ENCODE results near the gene PPIA.
A peak's percentile ranks its signal among the peaks of the same experiment; 100 is the strongest.
"Not testable (repeated sequence)": the region's sequence is repeated elsewhere in the genome, so short reads cannot be mapped to it uniquely, and the experiment has no call there.

The PPIA gene

DNA sequence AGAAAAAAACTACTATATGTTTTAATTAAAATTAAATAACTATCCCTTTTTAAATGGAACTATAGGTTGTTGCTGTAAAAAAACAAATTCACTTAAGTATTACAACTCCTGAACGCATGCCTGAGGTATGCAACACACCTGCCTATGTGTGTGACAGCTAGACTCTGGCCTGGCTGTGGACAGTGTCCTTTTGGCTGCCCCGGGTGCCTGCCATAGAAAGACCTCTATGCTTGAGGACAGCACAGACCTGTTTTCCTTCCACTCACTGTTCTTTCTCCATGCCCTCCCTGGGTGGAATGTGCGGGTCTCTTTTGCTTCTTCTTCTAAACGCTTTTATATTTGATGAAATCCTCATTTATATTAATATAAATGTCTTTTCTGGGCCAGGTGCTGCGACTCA, 6.5 kb upstream of the PPIA start:
- DNase-seq, result no peak

DNA sequence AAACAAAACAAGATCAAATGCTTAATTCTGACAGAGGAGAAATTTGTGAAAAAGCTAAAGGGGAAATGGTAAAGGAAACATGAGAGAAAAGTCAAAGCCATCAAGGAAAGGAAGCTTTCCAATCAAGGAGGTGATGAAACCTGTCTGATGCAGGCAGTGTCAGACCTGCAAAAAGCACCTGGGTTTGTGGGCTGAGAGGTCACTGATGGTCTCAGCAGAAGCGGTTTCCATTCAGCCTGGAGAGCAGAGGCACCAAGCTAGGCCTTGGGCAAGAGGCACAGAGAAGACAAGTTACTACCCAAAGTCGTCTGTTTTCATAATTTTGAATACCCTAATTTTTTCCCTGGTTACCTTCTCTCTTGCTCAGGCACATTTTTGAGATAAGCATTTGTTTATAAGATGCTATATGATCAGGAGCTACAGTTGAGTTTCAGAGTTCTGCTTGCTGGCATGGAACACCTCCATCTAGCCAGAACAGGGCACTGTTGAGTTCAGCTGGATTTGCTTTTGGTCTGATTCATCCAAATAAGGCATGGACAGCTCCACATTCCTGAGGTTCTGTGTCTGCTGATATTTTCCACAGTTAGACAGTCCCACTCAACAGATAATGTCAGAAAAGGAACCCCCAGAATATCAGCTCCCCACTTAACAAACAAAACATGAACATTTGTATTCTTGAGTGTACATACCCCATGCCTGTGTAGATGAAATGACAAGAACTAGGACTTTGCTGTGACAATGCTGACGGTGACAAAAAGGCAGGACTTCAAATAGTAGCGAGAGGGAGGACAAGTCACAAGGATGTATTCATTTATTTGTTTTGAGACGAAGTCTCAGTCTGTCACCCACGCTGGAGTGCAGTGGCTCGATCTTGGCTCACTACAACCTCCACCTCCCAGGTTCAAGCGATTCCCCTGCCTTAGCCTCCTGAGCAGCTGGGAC, 4.9 kb upstream of the PPIA start:
- DNase-seq, result no peak

GRCh38 chr7:44793919-44794318, 2.6 kb upstream of the PPIA start:
- no peak for DNase-seq

- no peak for DNase-seq
These were observed 2.1 kb upstream of the PPIA start for GRCh38 chr7:44794331-44794730.

DNA sequence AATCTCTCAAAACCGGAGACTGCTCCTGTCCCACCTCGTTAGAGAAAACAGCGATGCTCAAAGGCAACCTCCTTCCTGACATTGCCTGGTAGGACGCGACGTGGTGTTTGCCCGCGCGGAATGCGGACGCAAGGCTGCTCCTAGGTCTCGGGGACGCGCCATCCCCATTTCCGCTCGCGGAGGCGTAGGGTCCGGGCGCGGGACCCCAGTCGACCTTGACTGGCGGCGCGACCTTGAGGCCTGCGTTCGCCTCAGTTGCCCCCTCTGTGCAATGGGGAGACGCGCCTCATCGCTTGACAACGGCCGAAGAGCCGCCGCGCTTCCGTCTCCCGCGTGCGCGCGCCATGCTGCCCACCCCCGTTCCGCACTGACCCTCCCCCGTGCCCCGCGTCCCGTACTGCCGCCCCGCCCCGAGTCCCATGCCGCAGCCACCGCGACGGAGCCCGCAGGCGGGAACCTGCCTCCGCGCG, 412 bp upstream of the PPIA start:
- no peak for DNase-seq

DNA sequence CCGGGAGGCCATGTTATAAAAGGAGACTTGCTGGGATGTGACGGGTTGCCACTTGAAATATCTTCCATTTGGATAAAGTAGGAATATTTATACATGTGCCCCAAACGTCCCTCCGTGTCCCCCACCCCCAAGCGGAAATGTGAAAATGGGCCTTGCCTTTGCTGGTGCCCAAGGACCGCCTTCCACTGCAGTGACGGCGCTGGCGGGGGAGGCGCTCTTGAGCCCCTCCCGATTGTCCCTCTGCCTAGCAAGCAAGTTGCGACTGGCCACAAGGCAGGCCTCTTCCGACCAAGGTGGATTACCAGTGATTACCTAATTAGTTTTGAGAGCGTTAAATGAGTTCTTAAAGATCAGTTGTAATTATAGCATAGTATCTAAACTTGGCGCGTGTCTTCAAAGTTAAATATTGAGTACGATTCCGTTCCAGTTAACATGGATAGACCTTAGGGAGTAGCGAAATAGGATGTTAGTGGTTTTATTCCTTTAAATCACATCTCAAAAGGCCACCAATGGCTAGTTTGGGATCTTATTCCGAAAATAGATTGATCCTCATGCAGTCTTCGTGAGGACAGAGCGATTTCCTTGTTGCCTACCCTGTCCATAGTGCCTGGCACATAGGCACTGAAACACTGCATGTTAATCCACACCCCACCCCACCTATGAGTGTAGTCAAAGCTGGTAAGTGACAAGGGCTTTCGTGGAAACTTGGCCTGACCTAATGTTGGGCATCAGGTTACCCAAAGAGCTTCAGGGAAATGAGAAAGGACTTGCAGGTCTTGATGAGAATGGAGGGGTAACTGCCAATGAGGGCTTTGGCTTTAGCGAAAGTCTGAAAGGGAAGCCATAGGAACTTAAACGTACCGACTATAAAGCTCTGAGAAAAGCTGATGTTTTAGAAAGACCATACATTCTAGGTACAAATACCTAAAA, 1.1 kb downstream of the PPIA start:
- DNase-seq, result peak; percentile 86 to 89

DNA sequence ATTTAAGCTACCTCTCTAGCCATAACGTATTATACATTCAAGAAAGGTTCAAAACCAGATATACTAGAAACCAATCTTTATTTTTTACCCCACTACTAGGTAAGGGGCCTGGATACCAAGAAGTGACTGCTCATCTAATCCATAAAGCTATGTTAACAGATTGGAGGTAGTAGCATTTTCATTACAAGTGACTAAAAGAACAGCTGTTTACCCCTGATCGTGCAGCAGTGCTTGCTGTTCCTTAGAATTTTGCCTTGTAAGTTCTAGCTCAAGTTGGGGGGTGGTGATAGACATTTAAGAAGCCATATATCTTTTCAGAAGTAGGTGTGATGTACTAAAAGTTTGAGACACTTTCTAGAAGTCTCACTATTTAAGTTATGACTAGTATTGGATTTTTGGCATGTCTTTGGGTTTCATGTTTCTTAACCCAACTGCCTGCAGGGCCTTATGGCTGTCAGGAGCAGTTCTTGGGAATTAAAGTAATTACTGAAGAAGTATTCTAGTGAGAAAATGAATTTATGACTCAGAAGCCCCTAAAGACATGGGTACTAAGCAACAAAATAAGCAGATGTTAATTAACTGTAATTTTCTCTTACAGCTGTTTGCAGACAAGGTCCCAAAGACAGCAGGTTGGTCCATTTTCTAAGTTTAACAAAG, 2.3 kb downstream of the PPIA start:
- DNase-seq, result no peak

GRCh38 chr7:44799939-44800338, 3.5 kb downstream of the PPIA start:
- DNase-seq, result no peak

GRCh38 chr7:44801890-44802289, 5.4 kb downstream of the PPIA start:
- DNase-seq, result no peak

GRCh38 chr7:44802418-44803025, 6.0 kb downstream of the PPIA start:
- no peak for DNase-seq

GRCh38 chr7:44803828-44804519, 7.5 kb downstream of the PPIA start:
- not testable (repeated sequence) for DNase-seq

DNA sequence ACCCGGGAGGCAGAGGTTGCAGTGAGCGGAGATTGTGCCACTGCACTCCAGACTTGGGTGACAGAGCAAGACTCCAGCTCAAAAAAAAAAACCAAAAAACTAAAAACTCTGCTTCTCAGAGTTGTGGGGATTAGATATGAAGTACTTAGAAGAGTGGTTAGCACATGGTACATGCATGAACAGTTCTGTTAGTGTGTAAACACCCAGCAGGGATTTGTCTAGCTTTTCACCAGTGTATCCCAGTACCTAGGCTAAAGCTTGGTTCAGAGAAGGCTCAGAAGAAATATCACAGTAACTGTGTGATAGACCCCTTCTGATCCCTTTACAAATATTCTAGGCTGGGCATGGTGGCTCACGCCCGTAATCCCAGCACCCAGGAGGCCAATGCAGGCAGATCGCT, 9.5 kb downstream of the PPIA start:
- no peak for DNase-seq

- no peak for DNase-seq
These were observed 12.5 kb downstream of the PPIA start for GRCh38 chr7:44808914-44809393.

DNA sequence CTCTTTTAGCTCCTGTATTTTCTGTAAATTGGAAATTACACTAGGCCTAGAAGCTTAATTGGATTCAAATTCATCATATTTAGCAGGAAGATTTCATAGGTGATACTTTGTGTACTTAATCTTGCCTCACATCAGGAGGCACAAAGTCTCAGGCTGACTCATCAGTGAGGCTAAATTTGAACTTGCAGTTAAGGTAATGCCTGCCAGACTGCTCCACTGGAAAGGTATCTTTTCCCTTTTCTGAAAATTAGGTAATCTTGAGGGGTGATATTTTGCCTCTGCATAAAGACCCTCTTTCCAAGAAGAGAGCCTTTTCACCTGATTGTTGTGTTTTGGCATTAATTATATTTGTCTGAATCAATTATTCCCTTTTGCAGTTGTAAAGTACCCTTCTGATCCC, 14.6 kb downstream of the PPIA start:
- DNase-seq, result no peak

DNA sequence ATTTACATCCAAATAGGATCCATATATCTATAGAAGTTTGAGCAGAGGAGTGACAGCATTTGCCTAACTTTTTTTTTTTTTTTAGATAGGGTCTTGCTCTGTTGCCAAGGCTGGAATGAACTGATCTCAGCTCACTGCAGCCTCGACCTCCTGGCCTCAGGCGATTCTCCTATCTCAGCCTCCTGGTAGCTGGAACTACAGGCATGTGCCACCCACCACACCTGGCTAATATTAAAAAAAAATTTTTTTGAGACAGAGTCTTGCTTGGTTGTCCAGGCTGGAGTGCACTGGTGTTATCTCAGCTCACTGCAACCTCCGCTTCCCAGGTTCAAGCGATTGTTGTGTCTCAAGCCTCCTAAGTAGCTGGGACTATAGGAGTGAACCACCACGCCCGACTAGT, 15.1 kb downstream of the PPIA start:
- no peak for DNase-seq

DNA sequence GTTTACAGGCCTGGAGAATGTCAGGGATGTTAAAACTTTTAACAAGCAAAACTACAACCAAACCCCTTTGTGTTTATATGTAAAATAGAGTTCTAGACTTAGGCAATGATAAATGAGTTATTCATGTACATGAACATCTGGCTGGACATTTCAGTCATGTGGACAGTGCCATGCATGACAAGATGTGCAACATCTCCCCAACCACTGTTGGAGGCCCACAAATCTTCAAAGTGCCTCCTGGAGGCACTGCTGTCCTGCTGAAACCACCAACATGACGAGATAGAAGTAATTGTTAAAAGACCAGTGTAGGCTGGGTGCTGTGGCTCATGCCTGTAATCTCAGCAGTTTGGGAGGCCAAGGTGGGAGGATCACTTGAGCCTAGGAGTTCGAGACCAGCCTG, 18.4 kb downstream of the PPIA start:
- peak; percentile 37 to 43 for DNase-seq

DNA sequence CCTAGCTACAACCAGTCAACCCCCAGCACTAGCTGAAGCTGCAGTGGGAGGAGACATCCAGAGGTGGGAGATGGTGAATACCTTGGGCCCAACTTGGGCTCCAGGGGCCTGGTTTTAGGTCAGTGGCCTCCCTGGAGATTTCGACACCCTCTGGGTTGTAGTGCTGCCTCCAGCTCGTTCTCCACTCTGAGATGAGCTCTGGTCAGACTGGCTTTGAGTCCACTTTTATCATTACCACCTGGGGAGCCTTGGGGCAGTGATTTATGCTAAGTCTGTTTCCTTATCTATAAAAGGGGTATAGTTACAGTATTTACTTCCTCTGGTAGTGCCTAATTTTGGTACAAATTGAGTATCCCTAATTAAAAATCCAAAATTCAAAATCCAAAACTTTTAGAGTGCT, 22.8 kb downstream of the PPIA start:
- no peak for DNase-seq

- no peak for DNase-seq
These were observed 26.8 kb downstream of the PPIA start for GRCh38 chr7:44823255-44823781.

GRCh38 chr7:44824894-44825526, 28.5 kb downstream of the PPIA start:
- peak; percentile 51 to 65 for DNase-seq

DNA sequence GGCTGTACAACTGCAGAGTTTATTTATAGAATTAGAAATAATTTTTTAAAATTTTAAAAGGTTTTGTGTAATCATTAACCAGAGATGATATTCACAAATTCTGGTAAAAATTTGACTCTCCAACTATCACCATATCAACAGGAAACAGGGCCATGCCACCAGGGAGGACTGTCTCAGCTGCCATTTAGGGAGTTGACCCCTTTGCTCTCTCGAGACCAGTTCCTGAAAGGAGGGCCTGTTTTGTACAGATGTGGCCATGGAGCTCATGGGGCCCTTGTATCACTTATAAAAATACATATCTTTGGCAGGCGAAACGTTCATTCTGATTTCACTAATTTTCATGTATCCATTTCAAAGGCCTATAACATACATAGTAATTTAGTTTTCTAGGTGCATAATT, 31.1 kb downstream of the PPIA start:
- no peak for DNase-seq

GRCh38 chr7:44838751-44839150, 42.3 kb downstream of the PPIA start:
- no peak for DNase-seq

All from inflammatory macrophage (primary cell).